Choroid plexus epithelial cell (primary cell): ENCODE results near the gene IL24.

Source experiments
- DNase-seq: peaks from one replicate; pipeline ENCODE4 v3.0.0-alpha.2; 2010; ENCODE audit warnings: low read depth
- H3K4me3 ChIP-seq: 2 replicates; pipeline ENCODE4 v1.5.1; 2011; ENCODE audit warnings: low read depth, mild to moderate bottlenecking, control low read depth, low read length, moderate library complexity
- TF ChIP-seq, protein P1 (sequence below): conservative IDR thresholded peaks from 2 replicates; pipeline ENCODE4 v1.5.1; 2011; ENCODE audit warnings: low read depth, mild to moderate bottlenecking, control low read depth, inconsistent platforms, low read length, moderate library complexity

IL24 gene

DNA sequence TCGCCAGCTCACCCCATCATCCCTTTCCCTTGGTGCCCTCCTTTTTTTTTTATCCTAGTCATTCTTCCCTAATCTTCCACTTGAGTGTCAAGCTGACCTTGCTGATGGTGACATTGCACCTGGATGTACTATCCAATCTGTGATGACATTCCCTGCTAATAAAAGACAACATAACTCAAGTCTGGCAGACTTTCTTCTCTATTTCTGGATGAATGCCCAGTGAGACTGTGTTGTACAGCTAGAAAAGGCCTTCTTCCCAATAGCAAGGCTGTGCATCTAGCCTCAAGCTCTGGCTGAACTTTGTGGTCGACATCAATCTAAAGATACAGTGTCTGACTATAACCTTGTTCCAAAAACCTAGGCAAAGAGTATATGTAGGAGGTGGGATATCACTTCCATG lies 6.4 kb downstream of the IL24 start:
- TF ChIP-seq, protein P1, sequence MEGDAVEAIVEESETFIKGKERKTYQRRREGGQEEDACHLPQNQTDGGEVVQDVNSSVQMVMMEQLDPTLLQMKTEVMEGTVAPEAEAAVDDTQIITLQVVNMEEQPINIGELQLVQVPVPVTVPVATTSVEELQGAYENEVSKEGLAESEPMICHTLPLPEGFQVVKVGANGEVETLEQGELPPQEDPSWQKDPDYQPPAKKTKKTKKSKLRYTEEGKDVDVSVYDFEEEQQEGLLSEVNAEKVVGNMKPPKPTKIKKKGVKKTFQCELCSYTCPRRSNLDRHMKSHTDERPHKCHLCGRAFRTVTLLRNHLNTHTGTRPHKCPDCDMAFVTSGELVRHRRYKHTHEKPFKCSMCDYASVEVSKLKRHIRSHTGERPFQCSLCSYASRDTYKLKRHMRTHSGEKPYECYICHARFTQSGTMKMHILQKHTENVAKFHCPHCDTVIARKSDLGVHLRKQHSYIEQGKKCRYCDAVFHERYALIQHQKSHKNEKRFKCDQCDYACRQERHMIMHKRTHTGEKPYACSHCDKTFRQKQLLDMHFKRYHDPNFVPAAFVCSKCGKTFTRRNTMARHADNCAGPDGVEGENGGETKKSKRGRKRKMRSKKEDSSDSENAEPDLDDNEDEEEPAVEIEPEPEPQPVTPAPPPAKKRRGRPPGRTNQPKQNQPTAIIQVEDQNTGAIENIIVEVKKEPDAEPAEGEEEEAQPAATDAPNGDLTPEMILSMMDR = no peak
- peak; percentile 60 for DNase-seq
- H3K4me3 ChIP-seq = no peak overlapping the region

DNA sequence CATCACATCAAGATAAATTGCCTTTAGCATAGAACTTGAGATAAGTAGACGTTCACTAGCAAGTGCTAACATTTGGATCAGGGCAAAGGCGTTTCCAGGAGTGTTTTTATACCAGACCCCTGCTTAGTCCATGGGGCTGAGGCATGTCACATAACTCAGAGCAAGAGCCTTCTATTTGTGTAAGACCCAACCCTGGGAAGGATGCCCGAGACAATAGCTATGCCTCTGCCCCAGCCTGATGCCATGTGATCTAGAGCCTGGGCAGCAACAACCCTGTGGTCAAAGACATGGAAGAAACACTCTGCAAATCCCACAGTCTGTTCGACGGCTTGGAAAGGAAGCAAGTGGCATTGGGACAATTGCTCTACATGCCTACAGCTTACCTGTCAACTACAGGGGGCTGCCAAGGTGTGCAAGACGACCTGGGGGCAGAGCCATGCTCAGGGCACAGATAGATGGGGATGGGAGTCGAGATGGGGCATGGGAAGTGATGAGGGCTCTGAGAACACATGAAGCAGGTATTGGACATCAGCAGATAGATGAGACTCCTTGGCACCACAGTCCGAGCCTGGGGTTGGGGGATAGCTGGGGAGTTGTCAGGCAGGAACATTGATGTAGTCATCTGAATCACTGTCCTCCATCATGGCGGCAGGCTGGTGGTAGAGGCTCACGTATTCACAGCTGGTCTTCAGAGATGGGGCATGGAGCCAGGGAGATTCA lies 7.3 kb downstream of the IL24 start:
- TF ChIP-seq, protein P1 = no peak
- no peak for DNase-seq
- H3K4me3 ChIP-seq = no peak overlapping the region

DNA sequence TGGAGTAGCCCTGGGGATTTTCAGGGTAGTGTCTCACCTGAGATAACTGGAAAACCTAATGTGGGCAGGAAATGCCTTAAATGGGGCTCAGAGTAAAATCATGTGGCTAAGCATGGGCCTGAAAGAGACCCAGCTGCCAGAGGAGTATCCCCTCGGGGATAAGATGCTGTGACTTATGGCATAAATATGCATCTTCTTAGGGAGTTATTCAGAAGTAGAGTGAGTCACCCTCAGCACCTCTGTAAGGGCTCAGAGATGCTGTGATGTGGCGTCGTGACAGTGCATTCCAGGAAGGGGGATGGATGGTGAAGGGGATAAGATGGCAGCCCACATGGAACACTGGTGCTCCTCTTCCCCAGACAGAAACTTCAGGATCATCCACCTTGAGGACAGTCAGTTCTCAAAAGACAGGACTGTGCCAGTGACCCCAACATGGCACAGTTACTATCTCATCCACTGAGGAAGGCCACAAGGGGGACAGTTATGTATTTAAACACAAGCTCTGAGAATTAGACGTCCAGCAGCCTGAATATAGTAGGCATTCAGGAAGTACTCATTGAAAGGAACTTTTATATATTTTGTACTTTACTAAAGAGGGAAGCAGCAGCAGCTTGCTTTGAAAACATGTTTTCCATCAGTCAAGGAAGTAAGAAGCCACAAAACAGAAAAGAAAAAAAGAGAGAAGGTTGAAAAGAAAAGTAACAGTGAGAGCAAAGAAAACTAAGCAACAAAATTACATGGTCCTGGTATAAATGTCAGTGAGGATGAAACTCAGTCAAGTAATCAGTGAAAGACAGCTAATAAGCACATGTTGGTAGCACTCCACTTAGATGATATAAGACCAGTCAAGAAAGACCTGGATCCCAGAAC lies 8.3 kb downstream of the IL24 start:
- DNase-seq = peak; percentile 86
- TF ChIP-seq, protein P1 = peak; percentile 12

DNA sequence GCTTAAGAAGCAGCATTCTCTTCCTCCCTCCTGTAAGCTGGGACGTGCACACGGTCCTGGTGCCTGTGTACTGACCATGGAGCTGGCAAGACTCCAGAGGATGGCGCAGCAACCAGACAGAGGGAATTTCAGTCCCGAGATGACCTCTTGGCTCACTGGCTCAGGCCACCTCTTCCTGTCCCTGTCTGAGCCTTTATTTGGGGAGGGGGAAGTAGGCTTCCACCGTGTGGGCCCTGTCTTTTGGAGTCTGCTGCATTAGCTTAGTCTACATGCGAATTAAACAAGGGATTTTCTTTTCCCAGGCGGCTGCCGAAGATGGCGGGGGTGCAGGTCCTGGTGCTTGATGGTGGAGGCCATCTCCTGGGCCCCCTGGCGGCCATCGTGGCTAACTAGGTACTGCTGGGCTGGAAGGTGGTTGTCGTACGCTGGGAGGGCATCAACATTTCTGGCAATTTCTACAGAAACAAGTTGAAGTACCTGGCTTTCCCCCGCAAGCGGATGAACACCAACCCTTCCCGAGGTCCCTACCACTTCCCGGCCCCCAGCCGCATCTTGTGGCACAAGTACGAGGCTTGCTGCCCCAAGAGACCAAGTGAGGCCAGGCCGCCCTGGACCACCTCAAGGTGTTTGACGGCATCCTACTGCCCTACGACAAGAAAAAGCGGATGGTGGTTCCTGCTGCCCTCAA lies 10.2 kb downstream of the IL24 start:
- TF ChIP-seq, protein P1 = peak; percentile 55
- H3K4me3 ChIP-seq = no peak overlapping the region
- no peak for DNase-seq

More for the DNA sequence above, 8.3 kb downstream of the IL24 start:
- no peak overlapping the region for H3K4me3 ChIP-seq

DNA sequence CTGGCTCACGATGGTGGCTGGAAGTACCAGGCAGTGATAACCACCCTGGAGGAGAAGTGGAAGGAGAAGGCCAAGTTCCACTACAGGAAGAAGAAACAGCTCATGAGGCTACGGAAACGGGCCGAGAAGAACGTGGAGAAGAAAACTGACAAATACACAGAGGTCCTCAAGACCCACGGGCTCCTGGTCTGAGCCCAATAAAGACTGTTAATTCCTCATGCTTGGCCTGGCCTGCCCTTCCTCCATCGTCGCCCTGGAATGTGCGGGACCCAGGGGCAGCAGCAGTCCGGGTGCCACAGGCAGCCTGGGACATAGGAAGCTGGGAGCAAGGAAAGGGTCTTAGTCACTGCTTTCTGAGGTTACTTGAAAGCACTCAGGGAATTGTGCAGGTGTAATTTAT lies 10.8 kb downstream of the IL24 start:
- DNase-seq = no peak
- H3K4me3 ChIP-seq = no peak overlapping the region
- TF ChIP-seq, protein P1 = no peak

DNA sequence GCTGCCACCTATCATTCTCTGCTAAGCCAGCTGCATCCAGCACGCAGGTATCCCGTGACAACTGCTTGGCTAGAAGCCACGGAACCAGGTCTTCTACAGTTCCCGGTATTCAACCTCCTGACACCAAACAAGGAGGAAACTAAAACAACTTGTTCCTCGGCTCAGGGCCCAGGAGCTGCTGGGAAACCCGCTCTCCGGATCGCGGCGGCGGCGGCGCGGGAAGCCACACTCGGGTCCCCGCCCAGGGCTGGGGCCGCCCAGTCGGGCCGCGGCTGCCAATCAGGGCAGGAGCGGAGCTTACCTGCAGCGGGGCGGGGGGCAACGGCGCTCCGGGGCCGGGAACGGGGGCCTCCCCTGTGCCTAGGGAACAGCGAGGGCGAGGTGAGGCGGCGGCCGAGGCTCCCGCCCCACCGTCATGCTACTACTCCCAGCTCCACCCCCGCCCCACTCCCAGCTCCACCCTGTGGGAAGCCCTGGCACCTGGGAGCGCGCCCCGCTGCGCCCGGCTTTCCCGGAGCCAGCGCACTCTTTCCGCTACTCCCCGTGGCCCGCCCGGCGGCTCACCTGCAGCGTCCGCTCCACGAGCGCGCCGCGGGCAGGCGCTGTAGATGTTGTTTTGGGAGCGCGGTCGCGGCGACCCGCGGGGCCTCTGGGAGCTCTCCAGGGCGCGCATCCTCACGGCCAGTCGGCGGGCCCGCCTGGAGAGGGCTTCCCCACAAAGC lies 12.1 kb downstream of the IL24 start:
- TF ChIP-seq, protein P1 = no peak
- peak overlapping the region; percentile 53 for H3K4me3 ChIP-seq
- DNase-seq = peak; percentile 72
